ENCODE data around the gene GPAT3.

DNA sequence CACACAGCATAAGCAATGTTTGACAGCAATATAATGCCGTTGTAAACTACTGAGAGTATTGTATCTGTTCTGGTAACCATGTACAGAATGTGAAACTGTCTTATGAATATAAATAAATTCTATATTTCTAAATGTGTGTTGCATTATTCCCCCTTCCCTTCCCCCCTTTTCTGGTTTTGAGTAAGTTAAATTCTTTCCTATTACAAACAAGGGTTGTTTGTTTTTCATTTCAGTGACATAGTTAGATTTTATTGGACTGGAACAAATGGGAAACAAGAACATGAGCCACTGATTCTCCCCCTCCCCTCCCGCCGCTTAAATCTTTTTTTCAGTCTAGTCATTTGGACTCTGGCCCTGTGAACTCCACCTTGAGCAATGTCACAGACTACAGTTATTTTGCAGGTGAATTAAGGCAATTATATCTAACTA is 69.8 kb downstream of the GPAT3 start:
- TF ChIP-seq, protein P1, sequence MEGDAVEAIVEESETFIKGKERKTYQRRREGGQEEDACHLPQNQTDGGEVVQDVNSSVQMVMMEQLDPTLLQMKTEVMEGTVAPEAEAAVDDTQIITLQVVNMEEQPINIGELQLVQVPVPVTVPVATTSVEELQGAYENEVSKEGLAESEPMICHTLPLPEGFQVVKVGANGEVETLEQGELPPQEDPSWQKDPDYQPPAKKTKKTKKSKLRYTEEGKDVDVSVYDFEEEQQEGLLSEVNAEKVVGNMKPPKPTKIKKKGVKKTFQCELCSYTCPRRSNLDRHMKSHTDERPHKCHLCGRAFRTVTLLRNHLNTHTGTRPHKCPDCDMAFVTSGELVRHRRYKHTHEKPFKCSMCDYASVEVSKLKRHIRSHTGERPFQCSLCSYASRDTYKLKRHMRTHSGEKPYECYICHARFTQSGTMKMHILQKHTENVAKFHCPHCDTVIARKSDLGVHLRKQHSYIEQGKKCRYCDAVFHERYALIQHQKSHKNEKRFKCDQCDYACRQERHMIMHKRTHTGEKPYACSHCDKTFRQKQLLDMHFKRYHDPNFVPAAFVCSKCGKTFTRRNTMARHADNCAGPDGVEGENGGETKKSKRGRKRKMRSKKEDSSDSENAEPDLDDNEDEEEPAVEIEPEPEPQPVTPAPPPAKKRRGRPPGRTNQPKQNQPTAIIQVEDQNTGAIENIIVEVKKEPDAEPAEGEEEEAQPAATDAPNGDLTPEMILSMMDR (IDR thresholded peaks at IDR 0.05) = no peak
- TF ChIP-seq POLR2AphosphoS5 (IDR thresholded peaks at IDR 0.05) = no peak
